Epithelial cell of esophagus (primary cell): ENCODE measurements around the gene HTR7.
A peak's percentile ranks its signal among the peaks of the same experiment; 100 is the strongest.

ENCODE experiments used
- DNase-seq: peaks from one replicate; pipeline ENCODE4 v3.0.0; 2010; ENCODE audit warnings: low read depth
- H3K4me3 ChIP-seq: 2 replicates; pipeline ENCODE4 v1.5.1; 2011; ENCODE audit warnings: mild to moderate bottlenecking, low read length, control low read depth
- TF ChIP-seq, protein P1 (sequence below): IDR thresholded peaks from 2 replicates; pipeline ENCODE4 v1.5.1; 2011; ENCODE audit warnings: low read depth, mild to moderate bottlenecking, low read length, control low read depth, inconsistent platforms; ENCODE audit not compliant: insufficient read depth; ENCODE audit errors: missing control alignments

The HTR7 gene

DNA sequence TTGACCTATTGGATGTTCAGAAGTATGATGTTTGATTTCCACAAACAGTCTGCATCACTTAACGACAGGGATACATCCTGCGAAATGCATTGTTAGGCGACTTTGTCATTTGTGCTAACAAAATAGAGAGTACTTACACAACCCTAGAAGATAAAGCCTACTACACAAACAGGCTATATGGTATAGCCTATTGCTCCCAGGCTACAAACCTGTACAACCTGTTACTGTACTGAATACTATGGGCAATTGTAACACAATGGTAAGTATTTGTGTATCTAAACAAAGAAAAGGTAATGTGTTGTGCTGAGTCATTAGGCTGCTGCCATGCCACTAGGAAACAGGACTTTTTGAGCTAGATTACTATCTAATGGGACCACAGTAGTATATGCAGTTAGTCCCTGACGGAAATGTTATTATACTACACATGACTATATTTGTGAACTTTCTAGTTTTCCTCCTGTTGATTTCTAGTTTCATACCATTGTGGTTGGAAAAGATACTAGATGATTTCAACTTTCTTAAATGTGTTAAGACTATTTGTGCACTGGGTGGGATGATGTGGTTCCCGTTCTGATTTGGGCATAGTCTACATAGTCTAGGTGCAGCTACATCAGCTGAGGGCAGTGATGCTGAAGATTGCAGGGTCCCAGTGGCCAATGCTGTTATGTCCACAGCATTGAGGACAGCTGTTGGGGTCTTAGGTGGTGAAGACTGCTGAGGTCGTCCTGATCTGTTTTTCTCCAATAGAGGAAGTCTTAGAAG, 161.7 kb downstream of the HTR7 start:
- TF ChIP-seq, protein P1, sequence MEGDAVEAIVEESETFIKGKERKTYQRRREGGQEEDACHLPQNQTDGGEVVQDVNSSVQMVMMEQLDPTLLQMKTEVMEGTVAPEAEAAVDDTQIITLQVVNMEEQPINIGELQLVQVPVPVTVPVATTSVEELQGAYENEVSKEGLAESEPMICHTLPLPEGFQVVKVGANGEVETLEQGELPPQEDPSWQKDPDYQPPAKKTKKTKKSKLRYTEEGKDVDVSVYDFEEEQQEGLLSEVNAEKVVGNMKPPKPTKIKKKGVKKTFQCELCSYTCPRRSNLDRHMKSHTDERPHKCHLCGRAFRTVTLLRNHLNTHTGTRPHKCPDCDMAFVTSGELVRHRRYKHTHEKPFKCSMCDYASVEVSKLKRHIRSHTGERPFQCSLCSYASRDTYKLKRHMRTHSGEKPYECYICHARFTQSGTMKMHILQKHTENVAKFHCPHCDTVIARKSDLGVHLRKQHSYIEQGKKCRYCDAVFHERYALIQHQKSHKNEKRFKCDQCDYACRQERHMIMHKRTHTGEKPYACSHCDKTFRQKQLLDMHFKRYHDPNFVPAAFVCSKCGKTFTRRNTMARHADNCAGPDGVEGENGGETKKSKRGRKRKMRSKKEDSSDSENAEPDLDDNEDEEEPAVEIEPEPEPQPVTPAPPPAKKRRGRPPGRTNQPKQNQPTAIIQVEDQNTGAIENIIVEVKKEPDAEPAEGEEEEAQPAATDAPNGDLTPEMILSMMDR, result no peak
- H3K4me3 ChIP-seq, result no peak overlapping the region
- DNase-seq, result peak; percentile 63
